HepG2 (cell line): ENCODE data around the gene AQP11. TPM values are rescaled to one million over a fixed set of nuclear protein-coding genes. Genes with fewer than 3 reads are reported as not detected.

ENCODE experiments used
- CENPBD1 ChIP-seq: sonication (generic); formaldehyde crosslinking; IDR thresholded peaks from 2 replicates; pipeline ENCODE4 v1.8.0; 2022; ENCODE audit warnings: missing genetic modification reagents, low read depth, mild to moderate bottlenecking, borderline replicate concordance
- DPF2 ChIP-seq: sonication (generic); formaldehyde crosslinking; IDR thresholded peaks from 2 replicates; pipeline ENCODE4 v1.4.0; 2020; ENCODE audit warnings: mild to moderate bottlenecking, low read depth, missing genetic modification reagents, borderline replicate concordance
- EP300 ChIP-seq, 3 experiments: sonication (generic) in 1 of 3; formaldehyde crosslinking in 1 of 3; IDR thresholded peaks; 2 replicates each; pipeline versions ENCODE4 v1.5.1 to v1.6.1; 2011 to 2020; ENCODE audit warnings: low read depth in 2 of 3, low read length in 2 of 3, borderline replicate concordance in 1 of 3, improper control_type of control experiment in 1 of 3, mild to moderate bottlenecking in 1 of 3, missing genetic modification reagents in 1 of 3, moderate library complexity in 1 of 3
- FOXJ3 ChIP-seq: sonication (generic); formaldehyde crosslinking; IDR thresholded peaks from 2 replicates; pipeline ENCODE4 v1.4.0; 2020; ENCODE audit warnings: missing genetic modification reagents, mild to moderate bottlenecking, borderline replicate concordance
- GABPB1 ChIP-seq: IDR thresholded peaks from 2 replicates; pipeline ENCODE4 v1.6.1; 2016; ENCODE audit warnings: mild to moderate bottlenecking, missing genetic modification reagents, moderate library complexity, missing compliant biosample characterization
- HOMEZ ChIP-seq: IDR thresholded peaks from 2 replicates; pipeline ENCODE4 v1.6.1; 2016; ENCODE audit warnings: low read depth
- IKZF5 ChIP-seq: IDR thresholded peaks from 2 replicates; pipeline ENCODE4 v1.6.1; 2018; ENCODE audit warnings: missing genetic modification reagents, mild to moderate bottlenecking, missing compliant biosample characterization
- MIXL1 ChIP-seq: IDR thresholded peaks from 2 replicates; pipeline ENCODE4 v1.6.1; 2016
- MNT ChIP-seq: fragments of 450-650 bp; IDR thresholded peaks from 2 replicates; pipeline ENCODE4 v1.6.1; 2016
- PRDM15 ChIP-seq: sonication (generic); formaldehyde crosslinking; IDR thresholded peaks from 2 replicates; pipeline ENCODE4 v1.4.0; 2020; ENCODE audit warnings: missing genetic modification reagents
- RNF2 ChIP-seq: fragments of 450-650 bp; conservative IDR thresholded peaks from 2 replicates; pipeline ENCODE4 v1.6.1; 2016; ENCODE audit warnings: low read depth
- SP4 ChIP-seq: sonication (generic); formaldehyde crosslinking; IDR thresholded peaks from 2 replicates; pipeline ENCODE4 v1.8.1; 2023; ENCODE audit warnings: mild to moderate bottlenecking, missing genetic modification reagents
- THAP11 ChIP-seq: IDR thresholded peaks from 2 replicates; pipeline ENCODE4 v1.6.1; 2016; ENCODE audit warnings: missing biosample characterization, missing genetic modification reagents
- THRA ChIP-seq: sonication (generic); formaldehyde crosslinking; IDR thresholded peaks from 2 replicates; pipeline ENCODE4 v1.4.0; 2020; ENCODE audit warnings: missing genetic modification reagents, borderline replicate concordance
- ZIK1 ChIP-seq: sonication (generic); formaldehyde crosslinking; IDR thresholded peaks from 2 replicates; pipeline ENCODE4 v1.5.0; 2020; ENCODE audit warnings: mild to moderate bottlenecking, low read depth, missing genetic modification reagents, borderline replicate concordance
- ZNF292 ChIP-seq: sonication (generic); formaldehyde crosslinking; IDR thresholded peaks from 2 replicates; pipeline ENCODE4 v1.8.1; 2022; ENCODE audit warnings: mild to moderate bottlenecking, low read depth, missing genetic modification reagents, borderline replicate concordance
- ZNF331 ChIP-seq: sonication (generic); formaldehyde crosslinking; IDR thresholded peaks from 2 replicates; pipeline ENCODE4 v1.4.0; 2020; ENCODE audit warnings: missing genetic modification reagents
- ZNF343 ChIP-seq: sonication (generic); formaldehyde crosslinking; IDR thresholded peaks from 2 replicates; pipeline ENCODE4 v1.4.0; 2020; ENCODE audit warnings: mild to moderate bottlenecking, missing genetic modification reagents
- ZNF383 ChIP-seq: sonication (generic); formaldehyde crosslinking; IDR thresholded peaks from 2 replicates; pipeline ENCODE4 v1.4.0; 2020; ENCODE audit warnings: missing genetic modification reagents, mild to moderate bottlenecking, borderline replicate concordance
- polyA plus RNA-seq, 8 experiments: library from polyadenylated mRNA; depleted of rRNA in 3 of 8; stranded (reverse) in 7 of 8; unstranded in 1 of 8; fragments of >200 nt; fragmentation: Illumina TruSeq in 4 of 8; extraction: Trizol in 4 of 8; gene quantifications; 2 replicates each; pipeline versions ENCODE4 v1.2.1 to v1.2.3, GENCODE V29; 2011 to 2016; ENCODE audit warnings: low read depth in 4 of 8, missing spikeins in 1 of 8, mixed read lengths in 1 of 8; ENCODE audit not compliant: insufficient read depth in 1 of 8
- total RNA-seq, 5 experiments: library from RNA; depleted of rRNA; stranded (reverse); fragments of >200 nt; fragmentation: Illumina TruSeq; extraction: Trizol; gene quantifications; 2 replicates each; pipeline ENCODE4 v1.2.3, GENCODE V29; 2016; ENCODE audit warnings: low read depth in 1 of 5

The AQP11 gene
- total and polyA plus RNA-seq, 2 of the 13 experiments (the other 11 are each of a cell fraction or from before 2014, with no cell fraction given): 10.4 to 15.3 TPM

GRCh38 chr11:77593883-77594282, 4.1 kb downstream of the AQP11 start (continued):
- TF ChIP-seq THRA (CRISPR knock-in tag): no peak
- no peak for TF ChIP-seq ZNF343 (CRISPR knock-in tag)
- peak; percentile 45; the same call in 1 of the 2 replicates for TF ChIP-seq THAP11 (CRISPR knock-in tag)
- TF ChIP-seq MIXL1 (CRISPR knock-in tag): peak; percentile 67; the same call in 1 of the 2 replicates
- TF ChIP-seq MNT: peak; percentile 35
- no peak for TF ChIP-seq ZIK1 (CRISPR knock-in tag)
- peak; percentile 59; the same call in 1 of the 2 replicates for TF ChIP-seq FOXJ3 (CRISPR knock-in tag)
- TF ChIP-seq HOMEZ (CRISPR knock-in tag): peak; percentile 62; the same call in 1 of the 2 replicates
- no peak for TF ChIP-seq PRDM15
- no peak for TF ChIP-seq ZNF383 (CRISPR knock-in tag)
- TF ChIP-seq CENPBD1: no peak
- TF ChIP-seq EP300 (IDR thresholded peaks at IDR 0.05; ENCODE audit: low read depth in 2 of 2, low read length in 2 of 2): 0 out of 4 replicates have a peak, but pooled peaks of 1 of the 2 experiments have one; percentile 12
- TF ChIP-seq EP300 (CRISPR knock-in tag; IDR thresholded peaks at IDR 0.05; ENCODE audit: borderline replicate concordance): no peak
- no peak for TF ChIP-seq ZNF292 (CRISPR knock-in tag)
- TF ChIP-seq SP4: no peak
- no peak for TF ChIP-seq GABPB1 (CRISPR knock-in tag)
- peak; percentile 32; the same call in 1 of the 2 replicates for TF ChIP-seq DPF2 (CRISPR knock-in tag)
- no peak for TF ChIP-seq IKZF5 (CRISPR knock-in tag)
- no peak for TF ChIP-seq RNF2
- 0 out of 2 replicates have a peak, but pooled peaks have one; percentile 12 for TF ChIP-seq ZNF331
